IPS-18a (cell line): ENCODE measurements around the gene SMOC1.
A peak's percentile ranks its signal among the peaks of the same experiment; 100 is the strongest.

Experiments used
- H3K27ac ChIP-seq: one replicate; pipeline ENCODE4 v1.5.1; 2013; ENCODE audit warnings: low read length
- H3K27me3 ChIP-seq: one replicate; pipeline ENCODE4 v1.6.1; 2013; ENCODE audit warnings: mild to moderate bottlenecking, low read length; ENCODE audit not compliant: control insufficient read depth, insufficient read depth
- H3K36me3 ChIP-seq: one replicate; pipeline ENCODE4 v1.6.1; 2013; ENCODE audit warnings: low read depth, low read length; ENCODE audit not compliant: control insufficient read depth
- H3K4me1 ChIP-seq: one replicate; pipeline ENCODE4 v1.6.1; 2013; ENCODE audit warnings: low read depth, low read length; ENCODE audit not compliant: control insufficient read depth
- H3K4me3 ChIP-seq: one replicate; pipeline ENCODE4 v1.5.1; 2013; ENCODE audit warnings: low read length
- H3K9ac ChIP-seq: one replicate; pipeline ENCODE4 v1.6.1; 2013; ENCODE audit warnings: mild to moderate bottlenecking, low read length, moderate library complexity
- H3K9me3 ChIP-seq: one replicate; pipeline ENCODE4 v1.6.1; 2013; ENCODE audit warnings: low read depth, low read length; ENCODE audit not compliant: control insufficient read depth

The SMOC1 gene

DNA sequence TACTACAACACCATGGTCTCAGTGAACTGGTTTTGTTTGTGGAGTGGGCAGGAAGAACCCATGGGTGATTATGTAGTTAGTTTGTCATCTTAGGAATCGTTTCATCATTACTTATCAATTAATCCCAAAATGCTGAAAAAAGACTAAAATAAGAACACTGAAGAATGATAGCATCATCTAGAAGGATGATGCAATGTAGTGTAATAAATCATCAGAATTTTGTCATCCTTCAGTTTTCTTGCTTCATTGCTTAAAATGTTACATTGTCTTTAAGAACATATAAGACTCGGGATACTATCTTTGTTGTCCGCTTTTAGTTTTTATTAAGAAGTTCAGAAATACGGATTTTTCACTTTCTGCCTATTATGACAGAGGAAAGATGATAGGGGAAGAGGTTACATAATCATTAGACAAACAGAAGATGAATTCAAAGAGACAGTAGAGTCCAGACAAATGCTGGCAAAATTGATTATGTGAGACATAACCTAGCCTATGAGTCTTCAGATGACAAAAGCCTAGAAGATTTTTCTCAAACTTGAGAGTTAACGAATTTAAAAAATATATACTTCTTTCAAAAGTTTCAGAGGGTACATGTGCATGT is 10.8 kb upstream of the SMOC1 start:
- Histone ChIP-seq H3K27ac (no peak overlapping the region), H3K27me3 (no peaks in the 10 kb centered on the region), H3K9ac (no peak overlapping the region), H3K9me3 (no peaks in the 10 kb centered on the region), H3K4me1 (no peaks in the 10 kb centered on the region), H3K36me3 (no peaks in the 10 kb centered on the region), H3K4me3 (no peak overlapping the region)

DNA sequence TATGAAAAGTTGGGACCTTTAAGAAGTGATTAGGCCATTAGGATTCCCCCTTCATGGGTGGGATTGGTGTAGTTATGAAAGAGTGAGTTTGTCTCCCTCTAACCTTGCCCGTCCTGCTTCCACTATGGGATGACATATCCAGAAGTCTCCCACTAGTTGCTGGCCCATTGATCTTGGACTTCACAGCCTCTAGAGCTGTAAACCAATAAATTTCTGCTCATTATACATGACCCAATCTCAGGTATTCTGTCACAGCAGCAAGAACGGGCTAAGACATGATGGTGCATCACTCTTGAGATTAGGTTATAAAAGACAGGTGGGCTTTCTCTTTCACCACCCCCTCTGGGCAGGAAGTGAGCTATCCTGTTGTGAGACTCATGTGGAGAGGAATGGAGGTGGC is 8.6 kb upstream of the SMOC1 start:
- no peaks in the 10 kb centered on the region for H3K36me3 ChIP-seq
- H3K9me3 ChIP-seq = no peaks in the 10 kb centered on the region
- H3K4me1 ChIP-seq = no peaks in the 10 kb centered on the region
- H3K27ac ChIP-seq = no peak overlapping the region
- no peaks in the 10 kb centered on the region for H3K27me3 ChIP-seq
- no peak overlapping the region for H3K4me3 ChIP-seq
- H3K9ac ChIP-seq = no peak overlapping the region

DNA sequence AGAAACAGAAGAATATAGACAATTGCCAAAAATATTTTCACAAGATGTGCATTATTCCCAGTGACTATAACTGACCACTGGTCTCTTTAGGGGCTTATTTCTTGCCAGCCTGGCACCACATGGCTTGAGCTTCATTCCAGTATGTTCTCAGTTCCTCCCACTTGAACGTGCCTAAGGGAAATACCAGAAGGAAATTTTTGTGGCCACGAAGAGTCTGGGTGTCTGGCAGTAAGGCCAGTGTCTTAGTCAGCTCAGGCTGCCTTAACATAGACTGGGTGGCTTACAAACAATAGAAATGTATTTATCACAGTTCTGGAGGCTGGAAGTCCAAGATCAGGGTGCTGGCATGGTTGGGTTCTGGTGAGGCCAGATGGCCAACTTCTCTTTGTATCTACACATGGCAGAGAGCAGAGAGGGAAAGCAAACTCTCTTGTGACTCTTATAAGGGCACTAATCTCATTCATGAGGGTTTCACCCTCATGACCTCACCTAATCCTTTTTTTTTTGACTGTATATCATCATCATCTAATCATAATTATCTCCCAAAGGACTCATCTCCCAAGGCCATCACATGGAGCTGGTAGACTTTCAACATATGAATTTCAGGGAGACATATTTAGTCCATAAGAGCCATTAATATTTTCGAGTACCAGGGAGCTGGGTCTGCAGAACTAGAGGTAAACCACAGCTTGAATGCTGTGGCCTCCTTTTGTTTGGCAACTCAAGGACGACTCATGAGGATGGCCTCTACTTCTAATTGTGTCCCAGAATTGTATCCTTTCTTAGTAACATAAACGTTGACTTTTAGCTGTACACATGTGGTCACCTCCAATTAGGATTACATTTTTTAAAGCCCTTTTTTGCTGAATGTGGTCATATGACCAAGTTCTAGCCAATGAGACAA is 5.1 kb upstream of the SMOC1 start:
- Histone ChIP-seq H3K36me3 (no peaks in the 10 kb centered on the region), H3K4me1 (no peaks in the 10 kb centered on the region), H3K4me3 (no peak overlapping the region), H3K27ac (no peak overlapping the region), H3K27me3 (peaks cover 14% of the 10 kb centered on the region), H3K9me3 (no peaks in the 10 kb centered on the region), H3K9ac (no peak overlapping the region)

GRCh38 chr14:69876221-69876847 is 2.9 kb upstream of the SMOC1 start:
- H3K27me3 ChIP-seq = peaks cover 32% of the 10 kb centered on the region
- no peak overlapping the region for H3K4me3 ChIP-seq
- no peaks in the 10 kb centered on the region for H3K4me1 ChIP-seq
- H3K9me3 ChIP-seq = no peaks in the 10 kb centered on the region
- no peak overlapping the region for H3K9ac ChIP-seq
- H3K36me3 ChIP-seq = no peaks in the 10 kb centered on the region
- H3K27ac ChIP-seq = no peak overlapping the region

GRCh38 chr14:69876848-69877306 is 2.3 kb upstream of the SMOC1 start:
- Histone ChIP-seq H3K4me1 (no peaks in the 10 kb centered on the region), H3K4me3 (no peak overlapping the region), H3K9me3 (no peaks in the 10 kb centered on the region), H3K36me3 (no peaks in the 10 kb centered on the region), H3K27me3 (peaks cover 38% of the 10 kb centered on the region), H3K9ac (no peak overlapping the region), H3K27ac (no peak overlapping the region)

GRCh38 chr14:69877492-69877891 is 1.7 kb upstream of the SMOC1 start:
- no peak overlapping the region for H3K27ac ChIP-seq
- H3K4me3 ChIP-seq = no peak overlapping the region
- no peaks in the 10 kb centered on the region for H3K9me3 ChIP-seq
- H3K9ac ChIP-seq = no peak overlapping the region
- peaks cover 38% of the 10 kb centered on the region for H3K27me3 ChIP-seq
- H3K4me1 ChIP-seq = no peaks in the 10 kb centered on the region
- no peaks in the 10 kb centered on the region for H3K36me3 ChIP-seq

GRCh38 chr14:69878251-69878650 is 965 bp upstream of the SMOC1 start:
- Histone ChIP-seq H3K4me3 (no peak overlapping the region), H3K9me3 (no peaks in the 10 kb centered on the region), H3K27ac (no peak overlapping the region), H3K9ac (no peak overlapping the region), H3K36me3 (no peaks in the 10 kb centered on the region), H3K4me1 (no peaks in the 10 kb centered on the region), H3K27me3 (peaks cover 38% of the 10 kb centered on the region)

DNA sequence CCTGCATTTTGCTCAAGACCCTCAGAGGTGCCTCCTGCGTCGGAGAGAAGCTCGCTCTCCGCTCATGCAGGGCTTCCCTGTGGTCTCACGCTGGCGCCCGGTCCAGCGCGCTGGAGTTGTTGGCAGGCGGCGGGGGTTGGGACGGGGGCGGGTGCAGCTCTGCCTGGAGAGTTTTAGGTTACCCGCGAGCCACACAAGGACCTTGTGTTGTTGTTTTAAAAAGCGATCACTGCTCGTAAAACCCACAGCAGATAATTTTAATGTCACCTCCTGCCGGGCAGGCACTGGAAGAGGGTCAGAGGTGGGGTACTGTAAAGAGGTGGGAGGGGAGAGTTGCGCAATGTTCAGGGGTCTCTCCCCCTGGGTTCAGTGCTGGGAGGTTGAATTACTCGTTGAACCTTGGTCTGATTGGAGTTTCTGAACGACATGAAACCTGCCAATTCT is 850 bp downstream of the SMOC1 start:
- H3K27ac ChIP-seq = no peak overlapping the region
- H3K4me3 ChIP-seq = peak overlapping the region; percentile 76
- H3K27me3 ChIP-seq = peaks cover 38% of the 10 kb centered on the region

DNA sequence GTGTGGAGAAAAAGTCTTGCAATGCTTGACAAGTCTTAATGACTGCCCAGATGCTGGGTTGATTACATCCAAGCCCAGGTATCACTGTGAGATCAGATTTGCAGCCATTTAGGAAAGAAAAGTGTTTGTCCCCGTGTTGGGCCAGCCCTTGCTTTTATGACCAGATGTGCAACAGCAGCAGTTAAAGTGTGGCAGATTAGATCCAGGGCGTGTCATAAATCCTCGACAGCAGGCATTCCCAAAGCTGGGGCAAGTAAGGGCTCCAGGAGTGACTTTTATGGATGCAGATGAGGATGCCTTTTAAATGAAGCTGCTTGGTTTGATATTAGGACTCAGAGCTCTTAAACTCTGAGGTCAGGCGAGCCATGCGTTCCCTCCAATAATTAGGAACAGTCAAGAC is 1.7 kb downstream of the SMOC1 start:
- Histone ChIP-seq H3K36me3 (no peaks in the 10 kb centered on the region), H3K9ac (no peak overlapping the region), H3K27me3 (peaks cover 38% of the 10 kb centered on the region), H3K4me3 (no peak overlapping the region), H3K9me3 (no peaks in the 10 kb centered on the region), H3K27ac (no peak overlapping the region), H3K4me1 (no peaks in the 10 kb centered on the region)

More for the DNA sequence above, 850 bp downstream of the SMOC1 start:
- Histone ChIP-seq H3K36me3 (no peaks in the 10 kb centered on the region), H3K9me3 (no peaks in the 10 kb centered on the region), H3K9ac (peak overlapping the region; percentile 12), H3K4me1 (no peaks in the 10 kb centered on the region)

DNA sequence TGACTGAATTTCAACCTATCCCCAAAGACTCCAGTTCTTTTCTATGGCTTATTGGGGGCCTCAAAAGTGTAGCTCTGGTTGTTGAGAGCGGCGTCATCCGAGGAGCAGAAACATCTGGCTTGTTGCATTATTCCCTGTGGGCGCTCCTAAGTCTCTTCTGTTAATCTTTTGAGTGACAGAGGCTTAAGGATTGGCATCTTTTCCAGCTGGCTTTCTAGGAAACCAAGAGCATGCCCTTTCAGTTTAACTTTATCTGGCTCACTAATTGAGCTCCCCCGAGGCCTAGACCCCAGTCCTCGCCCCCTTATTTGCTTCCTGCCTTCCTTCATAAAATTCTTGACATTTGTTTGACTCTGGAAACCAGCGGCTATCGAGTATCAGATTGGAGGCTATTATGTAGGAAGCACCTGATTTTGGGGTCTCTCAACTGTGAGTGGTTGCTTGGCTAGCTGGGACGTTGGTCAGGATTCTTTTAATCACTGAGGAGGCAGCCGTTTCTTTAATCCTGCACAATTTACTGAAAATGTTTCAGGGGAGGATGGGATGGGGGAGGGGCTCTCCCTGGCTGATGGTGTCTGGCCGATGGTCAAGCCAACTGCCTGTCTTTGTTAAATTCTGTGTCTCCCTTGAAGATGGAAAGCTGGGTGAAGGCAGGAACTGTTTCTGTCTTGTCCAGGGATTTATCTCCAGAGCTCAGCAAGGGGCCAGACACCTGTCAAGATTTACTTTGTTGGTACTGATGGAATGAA is 3.1 kb downstream of the SMOC1 start:
- Histone ChIP-seq H3K9me3 (no peaks in the 10 kb centered on the region), H3K27me3 (peaks cover 38% of the 10 kb centered on the region), H3K4me1 (peaks cover 4% of the 10 kb centered on the region), H3K36me3 (no peaks in the 10 kb centered on the region), H3K27ac (no peak overlapping the region), H3K9ac (no peak overlapping the region), H3K4me3 (no peak overlapping the region)

- H3K4me1 ChIP-seq = peaks cover 4% of the 10 kb centered on the region
- no peak overlapping the region for H3K4me3 ChIP-seq
- no peak overlapping the region for H3K27ac ChIP-seq
- H3K27me3 ChIP-seq = peaks cover 34% of the 10 kb centered on the region
- H3K36me3 ChIP-seq = no peaks in the 10 kb centered on the region
- no peaks in the 10 kb centered on the region for H3K9me3 ChIP-seq
- H3K9ac ChIP-seq = no peak overlapping the region
Measured at GRCh38 chr14:69882915-69883314, 3.7 kb downstream of the SMOC1 start.
